Measurements from ENCODE around the gene RAE1.

- TF ChIP-seq POLR2AphosphoS5 (IDR thresholded peaks at IDR 0.05; ENCODE audit: low read depth, low read length) (no peak), CTCF (IDR thresholded peaks at IDR 0.05 in 2 of 3, conservative IDR thresholded peaks at IDR 0.05 in 1 of 3; ENCODE audit: borderline replicate concordance in 1 of 3, insufficient read depth in 1 of 3, low read depth in 2 of 3, low read length in 2 of 3) (no peak), POLR2A (IDR thresholded peaks at IDR 0.05; ENCODE audit: borderline replicate concordance, extremely low read depth, insufficient read depth, insufficient read length) (no peak), MAX (IDR thresholded peaks at IDR 0.05) (no peak), CEBPB (IDR thresholded peaks at IDR 0.05; ENCODE audit: low read depth) (no peak), EZH2 (IDR thresholded peaks at IDR 0.05) (no peak), EZH2phosphoT487 (IDR thresholded peaks at IDR 0.05; ENCODE audit: borderline replicate concordance) (no peak), RAD21 (IDR thresholded peaks at IDR 0.05; ENCODE audit: low read depth) (no peak), FOSL1 (IDR thresholded peaks at IDR 0.05; ENCODE audit: low read depth) (no peak), YY1 (IDR thresholded peaks at IDR 0.05; ENCODE audit: extremely low read depth, insufficient replicate concordance, low read depth, low read length) (no peak), JUND (IDR thresholded peaks at IDR 0.05) (no peak), ELF1 (IDR thresholded peaks at IDR 0.05; ENCODE audit: borderline replicate concordance, low read depth) (no peak), ZNF274 (IDR thresholded peaks at IDR 0.05; ENCODE audit: low read depth, low read length) (no peak)
Measured at GRCh38 chr20:57313951-57314350, 37.1 kb upstream of the RAE1 start.

Data from HCT116 (cell line).